SK-N-SH (cell line): ENCODE data around the gene DENND6B. TPM values are rescaled to one million over a fixed set of nuclear protein-coding genes. Genes with fewer than 3 reads are reported as not detected.

Experiments used
- CTCF ChIA-PET: fragments of 300-600, 350-600 bp; formaldehyde crosslinking; extraction: SDS; loops from one replicate; lab custom pipeline; 2021; lab: Yijun Ruan, JAX
- POLR2A ChIA-PET: fragments of 350-600 bp; sonication (Branson Sonifier 250); formaldehyde crosslinking; extraction: SDS; loops from one replicate; lab custom pipeline; 2020; ENCODE audit warnings: antibody characterized with exemption, inconsistent platforms; lab: Yijun Ruan, JAX
- DNase-seq: peaks from one replicate; pipeline ENCODE4 v3.0.0; 2012
- H2AFZ ChIP-seq: fragments of 200-600 bp; sonication (generic); 2 replicates; pipeline ENCODE4 v1.8.1; 2016; ENCODE audit warnings: antibody characterized with exemption, mild to moderate bottlenecking, low read depth
- H3F3A ChIP-seq: fragments of 200-600 bp; sonication (generic); replicated peaks from 2 replicates; pipeline ENCODE3; 2016; ENCODE audit warnings: antibody characterized with exemption, mild to moderate bottlenecking; ENCODE audit not compliant: insufficient read depth
- H3K27ac ChIP-seq, 2 experiments: fragments of 200-500 bp in 1 of 2; fragments of 200-600 bp in 1 of 2; sonication (Bioruptor generic) in 1 of 2; sonication (generic), shearing (Covaris generic) in 1 of 2; 2 replicates each; pipeline versions ENCODE4 v1.5.1 to v1.6.1; 2014 to 2016; ENCODE audit warnings: low read depth in 2 of 2, inconsistent platforms in 1 of 2, low read length in 1 of 2, mild to moderate bottlenecking in 1 of 2, mixed read lengths in 1 of 2
- H3K27me3 ChIP-seq: fragments of 200-600 bp; sonication (generic), shearing (Covaris generic); 2 replicates; pipeline ENCODE4 v1.6.1; 2016; ENCODE audit warnings: mixed run types; ENCODE audit not compliant: insufficient read depth
- H3K36me3 ChIP-seq, 2 experiments: fragments of 200-500 bp in 1 of 2; fragments of 200-600 bp in 1 of 2; sonication (Bioruptor generic) in 1 of 2; sonication (generic) in 1 of 2; replicated peaks in 1 of 2; 2 replicates each; pipeline versions ENCODE3 to v1.5.1; 2014 to 2016; ENCODE audit warnings: low read length in 1 of 2, mild to moderate bottlenecking in 1 of 2; ENCODE audit not compliant: insufficient read depth in 2 of 2, control insufficient read depth in 1 of 2
- H3K4me1 ChIP-seq, 2 experiments: fragments of 200-500 bp in 1 of 2; fragments of 200-600 bp in 1 of 2; sonication (Bioruptor generic) in 1 of 2; sonication (generic), shearing (Covaris generic) in 1 of 2; 2 replicates each; pipeline versions ENCODE4 v1.5.1 to v1.6.1; 2014 to 2016; ENCODE audit warnings: low read depth in 1 of 2, low read length in 1 of 2, mixed run types in 1 of 2; ENCODE audit not compliant: insufficient read depth in 2 of 2, control insufficient read depth in 1 of 2
- H3K4me2 ChIP-seq: fragments of 200-600 bp; sonication (generic), shearing (Covaris generic); 2 replicates; pipeline ENCODE4 v1.6.1; 2017; ENCODE audit warnings: mixed run types
- H3K4me3 ChIP-seq, 2 experiments: fragments of 200-500 bp in 1 of 2; fragments of 200-600 bp in 1 of 2; sonication (Bioruptor generic) in 1 of 2; sonication (generic), shearing (Covaris generic) in 1 of 2; 2 replicates each; pipeline versions ENCODE4 v1.5.1 to v1.8.1; 2014 to 2016; ENCODE audit warnings: low read depth in 2 of 2, inconsistent platforms in 1 of 2, low read length in 1 of 2, mild to moderate bottlenecking in 1 of 2, mixed read lengths in 1 of 2, moderate library complexity in 1 of 2
- H3K79me2 ChIP-seq: fragments of 200-600 bp; sonication (generic); 2 replicates; pipeline ENCODE4 v1.8.1; 2017; ENCODE audit warnings: mild to moderate bottlenecking; ENCODE audit not compliant: insufficient read depth
- H3K9ac ChIP-seq: fragments of 200-600 bp; sonication (generic); 2 replicates; pipeline ENCODE4 v1.6.1; 2017; ENCODE audit warnings: mixed run types
- H3K9me2 ChIP-seq: fragments of 200-600 bp; sonication (generic); 2 replicates; pipeline ENCODE4 v1.6.1; 2017; ENCODE audit warnings: mixed run types
- H3K9me3 ChIP-seq: fragments of 200-600 bp; sonication (generic); 2 replicates; pipeline ENCODE4 v1.6.1; 2017; ENCODE audit warnings: mixed run types, mild to moderate bottlenecking, moderate library complexity
- H4K20me1 ChIP-seq: fragments of 200-600 bp; sonication (generic); 2 replicates; pipeline ENCODE4 v1.6.1; 2017; ENCODE audit warnings: mild to moderate bottlenecking, mixed run types; ENCODE audit not compliant: insufficient read depth
- EP300 ChIP-seq, 2 experiments: IDR thresholded peaks; 2 replicates each; pipeline versions ENCODE4 v1.4.0 to v1.6.1; 2012; ENCODE audit warnings: borderline replicate concordance in 1 of 2, low read depth in 1 of 2, low read length in 1 of 2
- GATA2 ChIP-seq: sonication (generic); formaldehyde crosslinking; IDR thresholded peaks from 2 replicates; pipeline ENCODE4 v1.5.0; 2020; ENCODE audit warnings: mild to moderate bottlenecking, missing genetic modification reagents
- JUND ChIP-seq: IDR thresholded peaks from 2 replicates; pipeline ENCODE4 v1.4.0; 2012
- MAX ChIP-seq: IDR thresholded peaks from 2 replicates; pipeline ENCODE4 v1.4.0; 2012; ENCODE audit warnings: low read depth
- MXI1 ChIP-seq: IDR thresholded peaks from 2 replicates; pipeline ENCODE4 v1.6.1; 2012; ENCODE audit warnings: mild to moderate bottlenecking, low read depth, low read length, improper control_type of control experiment
- NRF1 ChIP-seq: IDR thresholded peaks from 2 replicates; pipeline ENCODE4 v1.6.1; 2012; ENCODE audit warnings: low read depth, mild to moderate bottlenecking, low read length
- RAD21 ChIP-seq: IDR thresholded peaks from 2 replicates; pipeline ENCODE4 v1.6.1; 2012; ENCODE audit warnings: mild to moderate bottlenecking, low read length
- SIN3A ChIP-seq: IDR thresholded peaks from 2 replicates; pipeline ENCODE4 v1.6.1; 2012; ENCODE audit warnings: low read depth, mild to moderate bottlenecking, low read length, moderate library complexity, borderline replicate concordance
- SMC3 ChIP-seq: IDR thresholded peaks from 2 replicates; pipeline ENCODE4 v1.6.1; 2012; ENCODE audit warnings: low read depth, low read length, improper control_type of control experiment
- TEAD4 ChIP-seq: IDR thresholded peaks from 2 replicates; pipeline ENCODE4 v1.4.0; 2012; ENCODE audit warnings: mild to moderate bottlenecking, borderline replicate concordance; ENCODE audit not compliant: insufficient read depth
- WGBS: methylation state at CpG from one replicate; pipeline ENCODE4 v1.1.6; 2017; ENCODE audit warnings: low lambda C conversion rate; 5-methylcytosine and 5-hydroxymethylcytosine counted together
- polyA plus RNA-seq, 3 experiments: library from polyadenylated mRNA; depleted of rRNA; stranded (reverse); fragments of >200 nt; gene quantifications; 2 replicates each; pipeline ENCODE4 v1.2.3, GENCODE V29; 2012
- TF ChIP-seq, protein P1 (sequence below): fragments of 200-600 bp; sonication (generic); IDR thresholded peaks from 2 replicates; pipeline ENCODE4 v1.6.1; 2017; ENCODE audit warnings: antibody characterized with exemption, mild to moderate bottlenecking, moderate library complexity
- TF ChIP-seq, protein P2 (sequence below): fragments of 150-350 bp; IDR thresholded peaks from 2 replicates; pipeline ENCODE4 v1.6.1; 2016; ENCODE audit warnings: mild to moderate bottlenecking, low read depth, low read length

DENND6B gene
- polyA plus RNA-seq, 1 of the 3 experiments (the other 2 are of a cell fraction): 5.6 TPM

DNA sequence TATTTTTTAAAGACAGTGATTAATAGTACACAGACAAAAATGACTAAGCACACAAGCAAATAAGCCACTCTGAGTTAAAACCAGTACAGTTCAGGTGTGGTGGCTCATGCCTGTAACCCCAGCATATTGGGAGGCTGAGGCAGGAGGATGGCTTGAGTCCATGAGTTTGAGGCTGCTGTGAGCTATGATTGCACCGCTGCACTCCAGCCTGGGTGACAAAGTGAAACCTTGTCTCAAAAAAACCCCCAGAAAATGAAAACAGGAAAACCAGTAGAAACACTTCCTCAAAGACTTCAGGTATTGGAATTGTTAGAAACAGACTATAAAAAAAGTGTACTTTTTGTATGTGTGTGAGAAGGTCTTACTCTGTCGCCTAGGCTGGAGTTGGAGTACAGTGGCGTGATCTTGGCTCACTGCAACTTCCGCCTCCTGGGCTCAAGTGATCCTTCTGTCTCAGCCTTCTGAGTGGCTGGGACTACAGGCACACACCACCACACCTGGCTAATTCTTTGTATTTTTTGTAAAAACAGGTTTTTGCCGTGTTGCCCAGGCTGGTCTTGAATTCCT, 49.4 kb upstream of the DENND6B start:
- no peaks in the 10 kb centered on the region for H3K27me3 ChIP-seq
- no peak overlapping the region for H3K4me2 ChIP-seq
- no peaks in the 10 kb centered on the region for H3K9me2 ChIP-seq
- peaks cover 11% of the 10 kb centered on the region for H3K79me2 ChIP-seq
- no peak overlapping the region for H3K27ac ChIP-seq
- no peak overlapping the region for H3K9ac ChIP-seq
- TF ChIP-seq NRF1 (no peak), RAD21 (no peak), EP300 (IDR thresholded peaks at IDR 0.05; ENCODE audit: borderline replicate concordance in 1 of 2, low read depth in 1 of 2, low read length in 1 of 2) (no peak), SIN3A (no peak)
- no peak overlapping the region for H3K4me3 ChIP-seq
- CTCF ChIA-PET: interaction anchor here (0.8 kb wide), 1 partner anchor 23 kb away, joined by 5 read pairs; no protein-coding TSS in a partner anchor
- H3K4me1 ChIP-seq: no peaks in the 10 kb centered on the region
- H4K20me1 ChIP-seq: no peaks in the 10 kb centered on the region
- no peak for DNase-seq
- H3K36me3 ChIP-seq: peaks cover 4 to 66% of the 10 kb centered on the region in 2 experiments
- POLR2A ChIA-PET: no interaction called here
- no peaks in the 10 kb centered on the region for H3F3A ChIP-seq
- no peaks in the 10 kb centered on the region for H3K9me3 ChIP-seq
- no peak overlapping the region for H2AFZ ChIP-seq
- 98% methylated on average over 5 of the region's 5 CpGs for WGBS

- Histone ChIP-seq H3K79me2 (peaks cover 55% of the 10 kb centered on the region), H3K9me2 (no peaks in the 10 kb centered on the region), H3F3A (peaks cover 4% of the 10 kb centered on the region), H3K4me1 (no peaks in the 10 kb centered on the region; a peak in 1 of 4 replicates), H3K27ac (no peak overlapping the region), H3K36me3 (peaks cover 2 to 47% of the 10 kb centered on the region in 2 experiments), H3K27me3 (no peaks in the 10 kb centered on the region), H2AFZ (no peak overlapping the region), H3K4me3 (no peak overlapping the region), H4K20me1 (peaks cover 18% of the 10 kb centered on the region), H3K9me3 (no peaks in the 10 kb centered on the region), H3K9ac (no peak overlapping the region), H3K4me2 (no peak overlapping the region)
- TF ChIP-seq MAX: no peak
- no peak for TF ChIP-seq GATA2 (CRISPR knock-in tag)
- TF ChIP-seq SIN3A: no peak
- no peak for TF ChIP-seq JUND
- no peak for TF ChIP-seq MXI1
- TF ChIP-seq TEAD4: no peak
- TF ChIP-seq NRF1: no peak
- TF ChIP-seq, protein P1, sequence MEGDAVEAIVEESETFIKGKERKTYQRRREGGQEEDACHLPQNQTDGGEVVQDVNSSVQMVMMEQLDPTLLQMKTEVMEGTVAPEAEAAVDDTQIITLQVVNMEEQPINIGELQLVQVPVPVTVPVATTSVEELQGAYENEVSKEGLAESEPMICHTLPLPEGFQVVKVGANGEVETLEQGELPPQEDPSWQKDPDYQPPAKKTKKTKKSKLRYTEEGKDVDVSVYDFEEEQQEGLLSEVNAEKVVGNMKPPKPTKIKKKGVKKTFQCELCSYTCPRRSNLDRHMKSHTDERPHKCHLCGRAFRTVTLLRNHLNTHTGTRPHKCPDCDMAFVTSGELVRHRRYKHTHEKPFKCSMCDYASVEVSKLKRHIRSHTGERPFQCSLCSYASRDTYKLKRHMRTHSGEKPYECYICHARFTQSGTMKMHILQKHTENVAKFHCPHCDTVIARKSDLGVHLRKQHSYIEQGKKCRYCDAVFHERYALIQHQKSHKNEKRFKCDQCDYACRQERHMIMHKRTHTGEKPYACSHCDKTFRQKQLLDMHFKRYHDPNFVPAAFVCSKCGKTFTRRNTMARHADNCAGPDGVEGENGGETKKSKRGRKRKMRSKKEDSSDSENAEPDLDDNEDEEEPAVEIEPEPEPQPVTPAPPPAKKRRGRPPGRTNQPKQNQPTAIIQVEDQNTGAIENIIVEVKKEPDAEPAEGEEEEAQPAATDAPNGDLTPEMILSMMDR: no peak
- TF ChIP-seq RAD21: no peak
- TF ChIP-seq, protein P2, sequence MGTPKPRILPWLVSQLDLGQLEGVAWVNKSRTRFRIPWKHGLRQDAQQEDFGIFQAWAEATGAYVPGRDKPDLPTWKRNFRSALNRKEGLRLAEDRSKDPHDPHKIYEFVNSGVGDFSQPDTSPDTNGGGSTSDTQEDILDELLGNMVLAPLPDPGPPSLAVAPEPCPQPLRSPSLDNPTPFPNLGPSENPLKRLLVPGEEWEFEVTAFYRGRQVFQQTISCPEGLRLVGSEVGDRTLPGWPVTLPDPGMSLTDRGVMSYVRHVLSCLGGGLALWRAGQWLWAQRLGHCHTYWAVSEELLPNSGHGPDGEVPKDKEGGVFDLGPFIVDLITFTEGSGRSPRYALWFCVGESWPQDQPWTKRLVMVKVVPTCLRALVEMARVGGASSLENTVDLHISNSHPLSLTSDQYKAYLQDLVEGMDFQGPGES: no peak
- TF ChIP-seq SMC3: no peak
- POLR2A ChIA-PET: no interaction called here
- CTCF ChIA-PET: interaction anchor here (0.7 kb wide), 2 partner anchors 120 to 155 kb away, joined by 3 read pairs; no protein-coding TSS in a partner anchor
- no peak for DNase-seq
- WGBS: 50% methylated on average over 2 of the region's 2 CpGs
Observed at GRCh38 chr22:50371101-50371648, 44.4 kb upstream of the DENND6B start.
